B cell (primary cell): ENCODE measurements around the gene AKT3. TPM values are rescaled to one million over a fixed set of nuclear protein-coding genes. Genes with fewer than 3 reads are reported as not detected.

ENCODE experiments used
- ATAC-seq: fragments of 200-7000 bp; cut with Tn5 transposase; one replicate; pipeline ENCODE4 v1.10.0; 2021; ENCODE audit warnings: low read depth, mild to moderate bottlenecking, moderate number of reproducible peaks, moderate library complexity
- CTCF ChIA-PET: fragments of 350-600 bp; sonication (Branson Sonifier 250); formaldehyde crosslinking; loops from one replicate; lab custom pipeline; 2021; ENCODE audit warnings: antibody characterized with exemption, inconsistent platforms; lab: Charles Lee
- POLR2A ChIA-PET: fragments of 350-600 bp; sonication (Branson Sonifier 250); formaldehyde crosslinking; loops from one replicate; lab custom pipeline; 2021; ENCODE audit warnings: antibody characterized with exemption; lab: Charles Lee
- DNase-seq: peaks from one replicate; pipeline ENCODE4 v3.0.0; 2013
- H2AFZ ChIP-seq: 2 replicates; pipeline ENCODE4 v1.6.1; 2012; ENCODE audit warnings: mild to moderate bottlenecking, low read depth, low read length; ENCODE audit not compliant: insufficient read depth, poor library complexity, severe bottlenecking
- H3K27ac ChIP-seq, 2 donors: 1 replicate in 1 of 2; 2 replicates in 1 of 2; pipeline ENCODE4 v1.5.1; 2012 to 2013; ENCODE audit warnings: low read length in 2 of 2, mild to moderate bottlenecking in 2 of 2, moderate library complexity in 1 of 2
- H3K27me3 ChIP-seq, 4 experiments: fragments of 200-600 bp in 1 of 4; sonication (generic) in 1 of 4; replicated peaks in 1 of 4; 1 replicate in 2 of 4; 2 replicates in 2 of 4; pipeline versions ENCODE4 v1.6.1 to v1.7.0; 2013 to 2016; ENCODE audit warnings: low read length in 3 of 4, mild to moderate bottlenecking in 2 of 4, mixed read lengths in 1 of 4, moderate library complexity in 1 of 4; ENCODE audit not compliant: insufficient read depth in 4 of 4, control insufficient read depth in 3 of 4; ENCODE audit errors: control extremely low read depth in 1 of 4
- H3K36me3 ChIP-seq, 2 experiments: replicated peaks in 1 of 2; 1 replicate in 1 of 2; 2 replicates in 1 of 2; pipeline versions ENCODE4 v1.6.1 to v1.7.1; 2013; ENCODE audit warnings: low read length in 1 of 2; ENCODE audit not compliant: insufficient read depth in 2 of 2, control insufficient read depth in 1 of 2; ENCODE audit errors: control extremely low read depth in 1 of 2, extremely low read depth in 1 of 2
- H3K4me1 ChIP-seq, 2 donors: fragments of 200-600 bp in 1 of 2; sonication (generic) in 1 of 2; 1 replicate in 1 of 2; 2 replicates in 1 of 2; pipeline versions ENCODE4 v1.5.1 to v1.6.1; 2013 to 2017; ENCODE audit warnings: low read length in 2 of 2; ENCODE audit not compliant: control insufficient read depth in 2 of 2, insufficient read depth in 2 of 2
- H3K4me2 ChIP-seq: replicated peaks from 2 replicates; pipeline ENCODE3; 2012; ENCODE audit warnings: mild to moderate bottlenecking, low read depth, low read length; ENCODE audit not compliant: poor library complexity, severe bottlenecking
- H3K4me3 ChIP-seq, 5 experiments: fragments of 200-600 bp in 1 of 5; sonication (generic) in 1 of 5; 1 replicate in 3 of 5; 2 replicates in 2 of 5; pipeline versions ENCODE4 v1.5.1 to v1.7.0; 2011 to 2016; ENCODE audit warnings: low read length in 4 of 5, mild to moderate bottlenecking in 4 of 5, low read depth in 2 of 5, control low read depth in 1 of 5, moderate library complexity in 1 of 5; ENCODE audit not compliant: insufficient read depth in 1 of 5; ENCODE audit errors: control extremely low read depth in 1 of 5, extremely low read depth in 1 of 5
- H3K79me2 ChIP-seq: fragments of 200-600 bp; sonication (generic); one replicate; pipeline ENCODE4 v1.6.0; 2016; ENCODE audit warnings: low read length; ENCODE audit not compliant: control insufficient read depth, insufficient read depth
- H3K9ac ChIP-seq: fragments of 200-600 bp; sonication (generic); 2 replicates; pipeline ENCODE4 v1.6.1; 2017; ENCODE audit warnings: mild to moderate bottlenecking, low read length, moderate library complexity
- H3K9me3 ChIP-seq, 3 donors: one replicate each; pipeline versions ENCODE4 v1.6.1 to v1.7.1; 2013; ENCODE audit warnings: low read length in 2 of 3; ENCODE audit not compliant: control insufficient read depth in 2 of 3, insufficient read depth in 1 of 3; ENCODE audit errors: control extremely low read depth in 1 of 3
- H4K20me1 ChIP-seq: 2 replicates; pipeline ENCODE4 v1.6.0; 2012; ENCODE audit warnings: mild to moderate bottlenecking, low read length; ENCODE audit not compliant: insufficient read depth, control insufficient read depth, poor library complexity, severe bottlenecking
- H3K27ac Mint-ChIP-seq: one replicate; pipeline ENCODE4 v1.8.0; 2021; ENCODE audit warnings: mixed read lengths
- H3K27me3 Mint-ChIP-seq: one replicate; pipeline ENCODE4 v1.8.0; 2021; ENCODE audit warnings: mixed read lengths
- H3K4me1 Mint-ChIP-seq: one replicate; pipeline ENCODE4 v1.8.0; 2021; ENCODE audit warnings: mixed read lengths
- H3K4me3 Mint-ChIP-seq: one replicate; pipeline ENCODE4 v1.8.0; 2021; ENCODE audit warnings: mixed read lengths
- H3K9me3 Mint-ChIP-seq: one replicate; pipeline ENCODE4 v1.8.0; 2022; ENCODE audit warnings: mixed read lengths; ENCODE audit not compliant: insufficient read depth
- CTCF ChIP-seq: fragments of 200-600 bp; IDR thresholded peaks from one replicate; pipeline ENCODE4 v1.8.0; 2022; ENCODE audit warnings: antibody characterized with exemption, mild to moderate bottlenecking
- EZH2 ChIP-seq: IDR thresholded peaks from 2 replicates; pipeline ENCODE4 v1.6.1; 2012; ENCODE audit warnings: borderline replicate concordance, low read depth, mild to moderate bottlenecking, moderate library complexity, low read length; ENCODE audit not compliant: insufficient read depth, poor library complexity, severe bottlenecking
- WGBS: methylation state at CpG from one replicate; pipeline ENCODE4 v1.1.5; 2013; ENCODE audit warnings: missing lambda C conversion rate; ENCODE audit not compliant: insufficient coverage; 5-methylcytosine and 5-hydroxymethylcytosine counted together
- intact Hi-C: fragments of 100-400 bp; cut with micrococcal nuclease; formaldehyde crosslinking; loops from one replicate; pipeline ENCODE4 v1.10.0; 2022
- polyA plus RNA-seq: library from polyadenylated mRNA; depleted of rRNA; stranded (reverse); fragments of >200 nt; gene quantifications from 2 replicates; pipeline ENCODE4 v1.2.3, GENCODE V29; 2012
- total RNA-seq, 2 donors: library from RNA; stranded (reverse); fragments of 120-200 nt in 1 of 2; gene quantifications; 1 replicate in 1 of 2; 2 replicates in 1 of 2; pipeline versions ENCODE4 v1.2.3 to v1.2.4, GENCODE V29; 2013 to 2022

Gene AKT3
- total and polyA plus RNA-seq, 2 donors (not counting 1 experiment from before 2014, with no cell fraction given): 4.4 to 148 TPM

- 99% methylated on average over 9 of the region's 11 CpGs for WGBS
- no peak overlapping the region for H3K4me2 ChIP-seq
- peaks cover 8% of the 10 kb centered on the region for H3K4me1 Mint-ChIP-seq
- intact Hi-C loops: no loop called here
- H3K4me1 ChIP-seq: peaks cover 6 to 9% of the 10 kb centered on the region in 2 donors
- H3K27me3 ChIP-seq: peaks cover 0 to 9% (median 3%) of the 10 kb centered on the region in 4 experiments
- ChIA-PET CTCF (no interaction called here), POLR2A (no interaction called here)
- H3K79me2 ChIP-seq: no peaks in the 10 kb centered on the region
- H4K20me1 ChIP-seq: no peaks in the 10 kb centered on the region
- DNase-seq (no peak), ATAC-seq (no peak)
- no peak overlapping the region for H3K4me3 Mint-ChIP-seq
- H2AFZ ChIP-seq: no peak overlapping the region
- H3K9me3 Mint-ChIP-seq: no peaks in the 10 kb centered on the region
- H3K36me3 ChIP-seq: no peaks in the 10 kb centered on the region
- TF ChIP-seq CTCF (no peak), EZH2 (no peak)
- H3K27me3 Mint-ChIP-seq: peaks cover 40% of the 10 kb centered on the region
- H3K4me3 ChIP-seq: no peak overlapping the region
- H3K9me3 ChIP-seq: no peaks in the 10 kb centered on the region
- H3K27ac ChIP-seq: no peak overlapping the region
- no peak overlapping the region for H3K27ac Mint-ChIP-seq
- H3K9ac ChIP-seq: no peak overlapping the region
Observed at GRCh38 chr1:243855616-243856318, 5.7 kb upstream of the AKT3 start.

GRCh38 chr1:243851765-243852164 is 1.7 kb upstream of the AKT3 start:
- H2AFZ ChIP-seq: peak overlapping the region; percentile 74

More at GRCh38 chr1:243851765-243852164, 1.7 kb upstream of the AKT3 start:
- Histone ChIP-seq H3K79me2 (no peaks in the 10 kb centered on the region), H3K27ac (no peak overlapping the region), H3K9ac (peak overlapping the region; percentile 94), H4K20me1 (no peaks in the 10 kb centered on the region), H3K27me3 (peaks cover 0 to 9% (median 1%) of the 10 kb centered on the region in 4 experiments), H3K4me1 (peaks cover 13 to 14% of the 10 kb centered on the region in 2 donors), H3K9me3 (no peaks in the 10 kb centered on the region), H3K4me3 (peak overlapping the region in 1 of 5 experiments; percentile 82), H3K36me3 (no peaks in the 10 kb centered on the region), H3K4me2 (peak overlapping the region; percentile 86)
- ATAC-seq: no peak
- no CpG with 5 or more reads among the region's 3 CpGs for WGBS
- Mint-ChIP-seq H3K27me3 (peaks cover 15% of the 10 kb centered on the region), H3K4me3 (peak overlapping the region; percentile 92), H3K9me3 (no peaks in the 10 kb centered on the region), H3K4me1 (peaks cover 26% of the 10 kb centered on the region), H3K27ac (peak overlapping the region; percentile 96)
- intact Hi-C loops: loop anchor here (1.0 to 5.0 kb wide), 4 partner anchors 197 to 601 kb away; partner anchors contain the start of gene ADSS2
- ChIA-PET CTCF (no interaction called here), POLR2A (no interaction called here)
- TF ChIP-seq EZH2: no peak
- DNase-seq: no peak
